GM19035 (cell line): ENCODE measurements around the gene SLC28A3.
"Not testable (repeated sequence)": the region's sequence is repeated elsewhere in the genome, so short reads cannot be mapped to it uniquely, and the experiment has no call there.

ENCODE experiments used
- ATAC-seq: cut with Tn5 transposase; IDR thresholded peaks from one replicate; pipeline ENCODE4 v1.9.1; 2021; ENCODE audit not compliant: unreplicated experiment

The SLC28A3 gene, protein sequence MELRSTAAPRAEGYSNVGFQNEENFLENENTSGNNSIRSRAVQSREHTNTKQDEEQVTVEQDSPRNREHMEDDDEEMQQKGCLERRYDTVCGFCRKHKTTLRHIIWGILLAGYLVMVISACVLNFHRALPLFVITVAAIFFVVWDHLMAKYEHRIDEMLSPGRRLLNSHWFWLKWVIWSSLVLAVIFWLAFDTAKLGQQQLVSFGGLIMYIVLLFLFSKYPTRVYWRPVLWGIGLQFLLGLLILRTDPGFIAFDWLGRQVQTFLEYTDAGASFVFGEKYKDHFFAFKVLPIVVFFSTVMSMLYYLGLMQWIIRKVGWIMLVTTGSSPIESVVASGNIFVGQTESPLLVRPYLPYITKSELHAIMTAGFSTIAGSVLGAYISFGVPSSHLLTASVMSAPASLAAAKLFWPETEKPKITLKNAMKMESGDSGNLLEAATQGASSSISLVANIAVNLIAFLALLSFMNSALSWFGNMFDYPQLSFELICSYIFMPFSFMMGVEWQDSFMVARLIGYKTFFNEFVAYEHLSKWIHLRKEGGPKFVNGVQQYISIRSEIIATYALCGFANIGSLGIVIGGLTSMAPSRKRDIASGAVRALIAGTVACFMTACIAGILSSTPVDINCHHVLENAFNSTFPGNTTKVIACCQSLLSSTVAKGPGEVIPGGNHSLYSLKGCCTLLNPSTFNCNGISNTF

DNA sequence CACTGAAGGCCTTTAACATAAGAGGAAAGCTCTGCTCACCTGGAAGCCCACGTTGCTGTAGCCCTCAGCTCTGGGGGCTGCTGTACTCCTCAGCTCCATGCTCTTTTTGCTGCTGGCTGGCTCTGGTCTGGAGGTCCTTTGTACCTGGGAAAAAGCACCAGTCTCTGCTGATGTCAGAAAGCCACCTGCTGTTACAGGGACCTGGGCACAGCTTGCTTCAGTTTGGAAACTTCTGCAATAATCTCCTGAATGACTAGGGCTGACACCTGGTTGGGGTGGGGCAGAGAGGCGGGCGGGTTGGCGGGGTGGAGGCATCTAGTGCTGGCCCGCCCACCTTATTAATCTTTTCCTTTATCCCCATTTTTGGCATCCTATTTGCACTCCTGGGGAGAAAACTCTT lies at the start of gene SLC28A3:
Gene SLC28A3, minus strand, starts transcription at position 224 of the 400 bp plus-strand sequence. Its CDS starts 125 bp downstream, at position 99.
- no peak for ATAC-seq

DNA sequence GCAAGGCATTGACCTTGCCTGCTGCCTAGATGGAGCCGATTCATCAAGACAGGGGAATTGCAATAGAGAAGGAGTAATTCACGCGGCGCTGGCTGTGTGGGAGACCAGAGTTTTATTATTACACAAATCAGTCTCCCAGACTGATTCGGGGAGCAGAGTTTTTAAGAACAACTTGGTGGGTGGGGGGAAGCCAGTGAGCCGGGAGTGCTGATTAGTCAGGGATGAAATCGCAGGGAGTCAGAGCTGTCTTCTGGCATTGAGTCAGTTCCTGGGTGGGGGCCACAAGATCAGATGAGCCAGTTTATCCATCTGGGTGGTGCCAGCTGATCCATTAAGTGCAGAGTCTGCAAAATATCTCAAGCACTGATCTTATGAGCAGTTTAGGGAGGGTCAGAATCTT lies 49.7 kb upstream of the SLC28A3 start:
- ATAC-seq = not testable (repeated sequence)

DNA sequence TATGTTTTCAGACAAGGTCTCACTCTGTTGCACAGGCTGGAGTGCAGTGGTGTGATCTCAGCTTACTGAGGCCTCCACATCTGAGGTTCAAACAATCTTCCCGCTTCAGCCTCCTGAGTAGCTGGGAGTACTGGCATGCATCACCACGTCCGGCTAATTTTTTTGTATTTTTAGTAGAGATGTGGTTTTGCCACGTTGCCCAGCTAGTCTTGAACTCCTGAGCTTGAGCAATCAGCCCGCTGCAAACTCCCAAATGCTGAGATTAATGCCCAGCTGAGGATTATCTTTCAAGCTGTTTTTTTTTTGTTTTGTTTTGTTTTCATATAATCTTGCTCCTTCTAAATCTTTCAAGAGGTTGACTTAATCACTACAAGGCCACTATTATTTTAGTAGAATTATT lies 47.3 kb upstream of the SLC28A3 start:
- ATAC-seq = no peak

DNA sequence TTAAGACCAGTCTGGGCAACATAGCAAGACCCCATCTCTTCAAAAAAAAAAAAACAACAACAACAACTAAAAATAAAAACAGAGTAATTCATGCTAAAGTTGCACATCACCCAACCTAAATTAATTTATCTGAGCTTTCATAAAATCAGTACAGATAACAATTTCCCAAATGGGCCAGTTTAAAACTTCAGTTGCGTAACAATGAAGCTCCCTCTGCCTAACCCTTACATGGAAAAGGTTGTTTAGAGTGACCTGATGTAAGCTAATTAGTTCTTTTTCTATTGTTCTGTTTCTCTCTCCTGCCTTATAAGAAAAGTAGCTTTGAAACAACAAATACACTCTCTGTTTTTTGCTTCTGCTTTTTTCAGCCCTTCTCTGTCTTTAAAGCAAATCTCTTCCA lies 46.2 kb upstream of the SLC28A3 start:
- no peak for ATAC-seq

DNA sequence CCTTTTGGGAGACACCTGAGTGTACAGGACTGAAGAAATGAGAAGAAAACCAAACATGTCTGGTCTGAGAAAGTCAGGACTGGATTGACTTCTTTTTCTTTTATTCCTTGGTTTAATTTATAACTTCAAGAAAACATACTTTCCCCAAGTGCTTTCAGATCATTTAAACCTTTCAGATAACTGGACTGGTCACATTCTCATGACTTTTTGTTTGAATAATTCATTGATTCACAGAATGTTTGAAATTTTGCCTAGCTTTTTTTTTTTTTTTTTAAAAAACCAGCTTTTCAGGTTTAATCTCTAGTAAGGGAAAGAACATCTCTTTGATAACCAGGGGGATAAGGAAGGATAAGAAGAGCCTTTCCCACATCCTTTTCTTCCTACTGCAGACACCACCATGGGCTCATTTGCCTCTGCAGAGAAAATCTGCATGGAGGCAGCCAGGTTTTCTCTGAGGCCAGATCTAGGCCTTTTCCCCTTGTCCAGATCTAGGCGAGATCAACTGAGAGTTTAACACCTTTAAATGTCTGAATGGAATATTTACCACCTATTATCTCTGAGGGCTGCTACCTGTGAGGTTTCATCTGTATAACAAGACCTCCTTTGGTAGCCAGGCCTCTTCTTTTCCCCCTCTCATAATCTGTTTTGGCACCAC lies 45.0 kb upstream of the SLC28A3 start:
- ATAC-seq = no peak

DNA sequence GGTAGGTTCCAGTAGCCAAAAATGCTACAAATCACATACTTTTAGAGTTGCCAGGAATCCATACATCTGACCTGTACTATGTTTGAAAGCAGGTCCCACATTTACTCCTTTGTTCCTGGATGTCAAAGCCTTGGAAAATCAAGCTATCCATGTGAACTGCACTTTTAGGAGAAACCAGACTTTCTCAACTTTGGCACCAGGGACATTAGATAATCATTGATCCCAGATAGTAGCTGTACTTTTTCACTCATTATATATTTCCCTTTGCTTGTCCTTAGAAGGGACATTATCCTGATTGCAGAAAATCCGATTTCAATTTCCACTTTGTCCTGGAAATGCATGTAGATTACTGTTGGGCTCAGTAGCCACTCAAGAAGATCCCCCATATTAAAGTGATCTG lies 44.1 kb upstream of the SLC28A3 start:
- no peak for ATAC-seq

DNA sequence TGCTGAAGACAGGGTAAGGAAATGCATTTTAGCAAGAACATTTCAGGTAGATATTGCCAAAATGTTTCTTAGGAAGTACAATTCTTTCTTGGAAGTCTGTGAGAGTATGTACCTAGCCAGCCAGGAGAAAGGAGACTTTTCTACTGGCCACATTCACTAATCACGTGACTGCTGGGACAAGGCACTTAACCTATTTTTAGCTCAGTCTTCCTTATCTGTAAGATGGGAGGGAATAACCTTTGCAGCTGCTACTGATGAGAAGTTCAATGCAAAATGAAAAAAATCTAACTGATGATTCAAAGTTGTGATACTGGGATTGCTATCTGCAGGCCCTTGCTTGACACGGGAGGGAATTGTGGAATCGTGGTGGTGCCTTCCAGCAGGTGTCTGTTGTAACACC lies 42.6 kb upstream of the SLC28A3 start:
- no peak for ATAC-seq

DNA sequence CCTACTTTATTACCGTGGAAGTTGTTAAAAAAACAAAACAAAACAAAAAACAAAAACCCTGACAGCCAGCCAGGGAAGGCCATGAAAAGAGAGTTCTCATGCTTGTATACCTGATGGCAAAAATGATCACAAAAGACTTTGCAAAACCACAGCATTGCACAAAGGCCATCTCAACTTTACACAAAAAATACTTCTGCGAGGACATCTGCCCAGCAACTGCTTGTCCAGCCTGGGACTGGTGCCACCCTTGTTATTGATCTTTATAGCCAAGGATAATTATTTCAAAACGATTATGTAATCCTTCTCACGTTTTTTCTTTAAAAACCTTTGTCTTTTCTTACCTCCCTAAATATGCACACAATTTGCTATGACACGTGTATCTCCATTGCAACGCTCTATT lies 42.2 kb upstream of the SLC28A3 start:
- no peak for ATAC-seq

DNA sequence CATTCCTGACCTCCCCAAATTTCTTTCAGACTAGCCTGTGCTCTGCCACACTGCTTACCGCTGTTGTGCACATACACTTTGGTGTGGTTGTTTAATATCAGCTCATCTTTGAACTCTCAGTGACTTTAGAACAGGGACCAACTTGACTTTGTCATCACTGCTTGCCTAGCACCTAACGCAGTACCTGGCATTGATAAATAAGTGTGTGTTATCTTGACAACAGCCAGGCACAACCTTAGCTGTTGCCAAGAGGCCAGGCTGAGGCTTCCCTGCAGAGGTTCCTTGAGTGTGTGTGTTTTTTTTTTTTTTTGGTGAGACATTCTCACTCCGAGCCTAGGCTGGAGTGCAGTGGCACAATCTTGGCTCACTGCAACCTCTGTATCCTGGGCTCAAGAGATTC lies 41.0 kb upstream of the SLC28A3 start:
- no peak for ATAC-seq

DNA sequence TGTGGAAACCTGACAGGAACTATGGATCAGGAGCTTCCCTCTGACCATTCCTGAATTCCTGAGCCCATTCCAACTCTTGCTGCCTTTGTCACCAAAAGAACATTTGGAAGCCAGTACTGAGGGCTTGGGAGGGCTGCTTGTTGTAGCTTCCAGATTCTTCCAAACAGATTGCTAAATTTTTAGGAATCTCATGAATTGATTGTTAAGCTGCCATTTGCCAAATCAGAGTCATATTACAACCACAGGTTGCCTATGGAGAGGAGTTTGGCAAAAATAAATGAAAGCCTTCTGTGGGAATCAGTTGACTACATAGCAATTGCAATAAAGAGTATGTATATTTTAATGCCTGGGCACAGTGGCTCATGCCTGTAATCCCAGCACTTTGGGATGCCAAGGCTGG lies 39.2 kb upstream of the SLC28A3 start:
- no peak for ATAC-seq

DNA sequence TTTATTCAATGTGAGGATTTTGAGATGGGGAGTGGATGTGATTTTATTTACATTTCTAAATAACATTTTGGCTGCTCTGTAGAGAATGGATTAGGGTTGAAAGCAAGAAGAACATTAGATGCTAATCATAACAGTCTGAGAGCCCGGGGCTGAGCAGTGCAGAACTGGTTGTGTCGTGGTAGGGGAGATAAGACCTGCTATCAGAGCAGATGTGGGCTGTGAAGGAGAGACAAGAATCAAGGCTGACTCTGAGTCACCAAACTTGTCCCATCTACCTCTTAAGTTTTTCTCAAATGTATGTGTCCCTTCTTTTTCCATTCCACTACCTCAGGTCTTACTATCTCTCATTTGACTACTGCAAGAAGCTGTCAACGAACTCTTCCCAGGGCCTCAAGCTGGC lies 35.4 kb upstream of the SLC28A3 start:
- ATAC-seq = no peak

DNA sequence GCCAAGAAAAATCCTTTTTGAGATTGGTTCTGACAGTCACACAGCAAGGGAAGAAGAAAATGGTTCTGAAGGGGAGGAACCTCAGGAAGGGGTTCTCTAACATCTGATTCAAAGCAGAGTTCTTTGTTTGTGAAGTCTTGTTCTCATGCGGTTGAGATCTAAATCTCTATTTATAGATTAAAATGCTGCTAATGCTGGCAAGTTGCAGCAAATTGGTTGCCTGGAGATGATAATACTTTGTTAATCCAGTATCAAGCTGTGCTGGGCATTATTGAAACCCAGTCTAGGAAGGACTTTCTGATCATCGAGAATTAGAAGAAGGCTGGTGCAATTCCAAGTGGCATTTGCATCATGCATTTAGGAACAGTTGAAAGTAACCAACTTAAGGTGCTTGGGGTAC lies 34.0 kb upstream of the SLC28A3 start:
- no peak for ATAC-seq

DNA sequence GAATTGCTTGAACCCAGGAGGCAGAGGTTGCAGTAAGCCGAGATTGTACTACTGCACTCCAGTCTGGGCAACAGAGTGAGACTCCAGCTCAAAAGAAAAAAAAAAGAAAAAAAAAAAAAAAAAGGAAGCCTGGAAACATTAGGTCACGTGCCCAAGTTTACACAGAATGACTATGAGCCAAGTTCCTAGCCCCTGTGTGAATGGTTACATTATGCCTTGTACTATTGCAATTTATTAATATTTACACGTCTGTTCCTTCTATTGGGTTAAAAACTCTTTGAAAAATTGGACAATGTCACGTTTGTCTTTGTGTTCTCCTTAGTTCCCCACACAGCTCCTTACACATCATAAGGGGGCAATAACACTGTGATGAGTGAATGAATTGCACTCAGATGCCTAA lies 33.5 kb upstream of the SLC28A3 start:
- no peak for ATAC-seq

DNA sequence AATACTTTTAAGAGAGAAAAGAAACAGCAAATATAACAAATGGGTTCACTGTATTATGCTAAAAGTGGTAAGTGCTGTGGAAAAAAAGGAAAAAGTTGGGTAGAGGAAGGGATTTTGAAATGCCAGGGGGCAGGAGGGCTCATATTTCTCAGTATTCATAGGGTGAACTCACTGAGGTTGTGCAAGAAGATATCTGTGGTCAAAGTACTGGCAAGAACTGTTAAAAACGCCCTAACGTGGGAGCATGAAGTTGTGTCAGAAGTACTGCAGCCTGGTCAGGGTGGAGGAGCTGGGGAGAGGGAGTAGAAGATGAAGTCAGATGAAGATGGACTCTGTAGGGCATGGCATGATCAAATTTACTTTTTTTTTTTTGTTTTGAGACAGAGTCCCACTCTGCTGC lies 31.2 kb upstream of the SLC28A3 start:
- no peak for ATAC-seq

DNA sequence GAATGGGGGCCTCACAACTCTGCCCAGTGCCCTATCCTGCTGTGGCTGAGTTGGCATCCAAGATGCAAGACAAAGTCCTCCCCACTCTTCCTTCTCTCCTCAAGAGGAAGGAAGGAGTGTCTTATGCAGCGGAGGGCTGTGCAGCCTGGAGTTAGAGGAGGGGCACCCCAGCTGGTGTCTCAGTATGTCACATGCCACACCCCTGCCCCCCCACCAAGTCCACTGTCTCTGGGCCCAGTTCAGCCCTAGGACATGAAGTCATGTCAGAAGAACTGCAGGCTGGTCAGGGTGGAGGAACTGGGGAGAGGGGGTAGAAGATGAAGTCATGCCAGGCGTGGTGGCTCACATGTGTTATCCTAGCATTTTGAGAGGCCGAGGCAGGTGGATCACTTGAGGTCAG lies 28.0 kb upstream of the SLC28A3 start:
- ATAC-seq = no peak

DNA sequence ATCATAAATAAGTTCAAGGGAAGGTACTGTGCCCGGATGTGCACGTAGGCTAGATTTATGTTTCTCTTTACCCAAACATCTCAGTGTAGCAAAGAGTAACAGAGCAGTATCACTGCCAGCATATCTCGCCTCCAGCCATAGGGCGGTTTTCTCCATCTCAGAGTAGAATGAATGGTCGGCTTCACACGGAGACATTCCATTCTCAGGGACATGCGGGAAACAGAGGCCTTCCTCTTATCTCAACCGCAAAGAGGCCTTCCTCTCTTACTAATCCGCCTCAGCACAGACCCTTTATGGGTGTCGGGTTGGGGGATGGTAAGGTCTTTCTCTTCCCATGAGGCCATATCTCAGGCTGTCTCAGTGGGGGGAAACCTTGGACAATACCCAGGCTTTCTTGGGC lies 27.2 kb upstream of the SLC28A3 start:
- ATAC-seq = not testable (repeated sequence)

DNA sequence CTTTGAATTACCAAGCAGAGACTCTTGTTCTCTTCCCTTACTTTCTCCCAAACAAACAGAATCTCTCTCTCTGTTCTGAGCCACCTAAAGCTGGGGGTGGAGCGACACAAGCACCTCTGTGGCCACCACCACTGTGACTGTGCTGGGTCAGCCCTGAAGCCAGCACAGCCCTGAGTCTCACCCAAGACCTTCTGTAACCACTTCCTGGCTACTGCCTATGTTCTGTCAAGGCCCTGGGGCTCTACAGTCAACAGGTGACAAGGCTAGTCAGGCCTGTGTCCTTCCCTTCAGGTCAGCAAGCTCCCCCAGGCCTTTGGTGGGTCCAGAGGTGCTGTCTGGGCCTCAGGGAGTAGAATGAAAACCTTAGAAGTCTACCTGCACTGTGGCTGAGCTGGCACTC lies 26.1 kb upstream of the SLC28A3 start:
- no peak for ATAC-seq

DNA sequence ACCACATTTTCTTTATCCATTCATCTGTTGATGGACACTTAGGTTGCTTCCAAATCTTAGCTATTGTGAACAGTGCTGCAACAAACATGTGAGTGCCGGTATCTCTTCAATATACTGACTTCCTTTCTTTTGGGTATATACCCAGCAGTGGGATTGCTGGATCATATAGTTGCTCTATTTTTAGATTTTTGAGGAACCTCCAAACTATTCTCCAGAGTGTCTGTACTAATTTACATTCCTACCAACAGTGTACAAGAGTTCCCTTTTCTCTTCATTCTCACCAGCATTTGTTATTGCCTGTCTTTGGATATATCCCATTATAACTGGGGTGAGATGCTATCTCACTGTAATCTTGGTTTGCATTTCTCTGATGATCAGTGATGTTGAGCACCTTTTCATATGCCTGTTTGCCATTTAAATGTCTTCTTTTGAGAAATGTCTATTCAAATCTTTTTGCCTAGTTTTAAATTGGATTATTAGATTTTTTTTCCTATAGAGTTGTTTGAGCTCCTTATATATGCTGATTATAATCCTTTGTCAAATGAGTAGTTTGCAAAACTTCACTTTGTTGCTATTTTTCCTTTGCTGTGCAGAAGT lies 24.4 kb upstream of the SLC28A3 start:
- not testable (repeated sequence) for ATAC-seq

DNA sequence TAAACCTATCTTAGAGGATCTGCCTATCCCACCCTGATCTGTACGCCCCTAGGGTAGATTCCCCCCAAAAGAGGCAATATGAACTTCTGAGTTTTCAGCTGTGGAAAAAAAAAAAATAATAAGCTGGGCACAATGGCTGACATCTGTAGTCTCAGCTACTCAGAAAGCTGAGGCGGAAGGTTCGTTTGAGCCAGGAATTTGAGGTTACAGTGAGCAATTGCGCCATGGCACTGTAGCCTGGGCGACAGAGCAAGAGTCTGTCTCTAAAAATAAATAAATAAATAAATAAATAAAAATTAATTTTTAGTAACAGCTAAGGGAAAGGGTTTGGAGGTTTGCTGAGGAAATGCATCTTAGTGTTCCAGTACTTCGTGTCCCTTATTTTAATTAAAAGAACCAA lies 21.1 kb upstream of the SLC28A3 start:
- no peak for ATAC-seq

DNA sequence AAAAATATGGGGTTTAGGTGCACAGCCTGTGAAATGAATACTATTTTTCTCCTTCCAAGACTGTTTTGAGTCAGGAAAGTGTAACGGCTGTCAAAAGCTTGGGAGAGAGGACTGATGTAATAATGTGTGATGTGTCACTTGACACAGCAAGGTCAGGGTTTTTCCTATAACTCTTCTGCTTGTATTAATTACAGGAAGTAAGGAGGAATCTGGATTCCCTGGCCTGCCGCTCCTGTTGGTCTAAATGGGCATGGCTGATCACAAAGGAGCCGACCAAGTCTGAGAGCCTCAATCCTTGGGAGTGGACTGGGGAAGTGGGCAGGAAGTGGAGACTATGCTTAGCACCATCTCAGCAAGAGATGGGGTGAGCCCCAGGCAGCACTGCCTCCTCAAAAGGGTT lies 16.7 kb upstream of the SLC28A3 start:
- no peak for ATAC-seq

DNA sequence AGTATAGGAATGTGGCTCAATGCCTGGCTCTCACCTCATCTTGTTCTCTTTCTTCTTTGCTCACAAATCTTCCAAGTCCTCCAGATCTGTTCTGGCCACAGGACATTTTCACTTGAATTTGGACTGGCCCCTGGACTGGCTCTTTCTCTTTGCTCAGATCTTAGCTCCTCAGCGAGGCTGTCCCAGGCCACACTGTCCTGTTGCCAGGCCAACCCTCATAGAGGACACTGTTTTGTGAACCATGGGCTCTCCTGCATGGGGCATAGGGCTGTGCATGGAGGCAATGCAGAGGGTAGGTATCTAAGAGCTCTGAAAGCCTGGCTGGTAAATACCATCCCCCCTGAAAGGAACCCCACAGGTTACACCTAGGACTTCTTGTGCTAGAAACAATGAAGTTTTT lies 13.5 kb upstream of the SLC28A3 start:
- ATAC-seq = no peak

DNA sequence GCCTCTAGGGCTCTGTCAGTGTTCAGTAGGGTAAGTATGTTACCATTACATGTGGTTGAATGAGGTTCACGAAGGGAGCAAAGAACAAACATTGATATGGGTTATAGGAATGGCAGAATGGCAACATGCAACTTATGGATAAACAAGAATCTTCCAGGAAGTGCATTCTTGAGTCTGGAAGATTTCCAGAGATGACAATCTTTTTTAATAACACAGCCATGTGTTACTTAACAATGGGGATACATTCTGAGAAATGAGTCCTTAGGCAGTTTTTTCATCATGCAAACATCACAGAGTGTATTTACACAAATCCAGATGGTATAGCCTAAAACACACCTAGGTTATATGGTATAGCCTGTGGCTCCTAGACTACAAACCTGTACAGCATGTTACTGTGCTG lies 9.1 kb upstream of the SLC28A3 start:
- no peak for ATAC-seq
